Measurements from ENCODE around the gene RPS6KA5. TPM values are rescaled to one million over a fixed set of nuclear protein-coding genes. Genes with fewer than 3 reads are reported as not detected.
A peak's percentile ranks its signal among the peaks of the same experiment; 100 is the strongest.

The RPS6KA5 gene
- total and polyA plus RNA-seq, 2 donors from 2014 or later, result 0.95 to 9.4 TPM

DNA sequence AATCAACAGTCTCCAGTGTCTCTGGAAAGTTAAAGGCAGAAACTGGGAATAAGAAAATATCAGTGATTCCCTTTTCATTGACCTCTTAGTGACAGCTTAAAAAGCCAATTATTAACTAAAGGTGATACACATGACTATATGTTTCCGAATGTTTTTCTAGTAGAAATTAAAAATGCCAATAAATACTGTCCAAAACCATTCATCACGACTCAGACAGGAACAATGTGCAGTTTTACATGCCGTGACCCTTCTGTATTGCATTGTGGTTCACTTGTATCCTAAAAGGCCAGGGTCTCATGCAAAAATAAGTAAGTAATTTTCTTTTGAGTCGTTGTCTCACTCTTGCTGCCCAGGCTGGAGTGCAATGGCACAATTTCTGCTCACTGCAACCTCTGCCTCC is 138.3 kb downstream of the RPS6KA5 start:
- intact Hi-C loops (cut with DNase I), result no loop called here
- no peaks in the 10 kb centered on the region for H3K4me1 ChIP-seq (ENCODE audit: control insufficient read depth in 2 of 3, insufficient read depth in 2 of 3, low read depth in 1 of 3, low read length in 3 of 3)
- no peaks in the 10 kb centered on the region for H3K27me3 ChIP-seq (ENCODE audit: control insufficient read depth, insufficient read depth, low read length)
- peaks cover 0 to 3% (median 0%) of the 10 kb centered on the region in 3 donors for H3K9me3 ChIP-seq (ENCODE audit: control insufficient read depth in 2 of 3, insufficient read depth in 1 of 3, low read length in 3 of 3)
- H3K9ac ChIP-seq (ENCODE audit: low read length in 3 of 3), result no peak overlapping the region
- TF ChIP-seq, protein P1, sequence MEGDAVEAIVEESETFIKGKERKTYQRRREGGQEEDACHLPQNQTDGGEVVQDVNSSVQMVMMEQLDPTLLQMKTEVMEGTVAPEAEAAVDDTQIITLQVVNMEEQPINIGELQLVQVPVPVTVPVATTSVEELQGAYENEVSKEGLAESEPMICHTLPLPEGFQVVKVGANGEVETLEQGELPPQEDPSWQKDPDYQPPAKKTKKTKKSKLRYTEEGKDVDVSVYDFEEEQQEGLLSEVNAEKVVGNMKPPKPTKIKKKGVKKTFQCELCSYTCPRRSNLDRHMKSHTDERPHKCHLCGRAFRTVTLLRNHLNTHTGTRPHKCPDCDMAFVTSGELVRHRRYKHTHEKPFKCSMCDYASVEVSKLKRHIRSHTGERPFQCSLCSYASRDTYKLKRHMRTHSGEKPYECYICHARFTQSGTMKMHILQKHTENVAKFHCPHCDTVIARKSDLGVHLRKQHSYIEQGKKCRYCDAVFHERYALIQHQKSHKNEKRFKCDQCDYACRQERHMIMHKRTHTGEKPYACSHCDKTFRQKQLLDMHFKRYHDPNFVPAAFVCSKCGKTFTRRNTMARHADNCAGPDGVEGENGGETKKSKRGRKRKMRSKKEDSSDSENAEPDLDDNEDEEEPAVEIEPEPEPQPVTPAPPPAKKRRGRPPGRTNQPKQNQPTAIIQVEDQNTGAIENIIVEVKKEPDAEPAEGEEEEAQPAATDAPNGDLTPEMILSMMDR (IDR thresholded peaks at IDR 0.05; ENCODE audit: borderline replicate concordance, extremely low read depth, insufficient read depth), result no peak
- H3K36me3 ChIP-seq (ENCODE audit: control insufficient read depth in 2 of 3, insufficient read depth in 3 of 3, low read length in 3 of 3), result peaks cover 0 to 2% (median 0%) of the 10 kb centered on the region in 3 donors
- H3K4me3 ChIP-seq (ENCODE audit: low read length in 3 of 3), result no peak overlapping the region
- H3K27ac ChIP-seq (ENCODE audit: low read depth in 2 of 2, low read length in 2 of 2), result no peak overlapping the region
- DNase-seq (no peak), FAIRE-seq (no peak)

DNA sequence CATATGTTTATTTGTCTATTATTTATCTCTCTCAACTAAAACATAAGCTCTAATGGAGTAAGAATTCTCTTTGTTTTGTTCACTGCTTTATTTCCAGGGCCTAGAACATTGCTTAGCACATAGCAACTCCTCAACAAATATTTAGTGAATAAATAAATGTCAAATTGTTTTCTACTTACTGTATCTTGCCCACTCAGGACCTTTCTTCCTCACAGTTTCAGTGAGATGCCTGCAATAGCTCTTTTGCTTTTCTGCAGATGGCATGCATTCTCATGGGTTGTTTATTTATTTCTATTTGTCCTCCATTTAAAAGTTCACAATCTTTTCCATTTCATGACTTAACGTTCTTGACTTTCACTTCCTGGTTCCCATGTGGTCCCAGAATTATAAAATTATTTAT is 149.3 kb downstream of the RPS6KA5 start:
- intact Hi-C loops (cut with DNase I), result no loop called here
- TF ChIP-seq, protein P1 (IDR thresholded peaks at IDR 0.05; ENCODE audit: borderline replicate concordance, extremely low read depth, insufficient read depth), result no peak

DNA sequence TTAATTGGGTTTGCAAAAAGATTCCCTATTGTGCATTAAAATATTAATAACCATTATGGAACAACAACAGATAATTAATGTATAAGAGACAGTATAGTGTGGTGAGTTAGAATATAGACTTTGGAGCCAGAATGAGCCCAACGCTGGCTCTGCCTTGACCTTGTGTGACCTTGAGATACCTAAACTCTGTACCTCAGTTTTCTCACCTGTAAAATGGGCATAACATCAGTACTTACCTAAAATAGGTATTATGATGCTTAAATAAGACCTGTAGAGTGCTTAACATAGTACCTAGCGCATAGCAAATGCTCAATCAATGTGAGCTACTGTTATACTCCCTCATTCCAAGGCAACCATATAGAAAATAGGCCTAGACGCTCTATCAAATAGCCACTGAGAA is 153.3 kb downstream of the RPS6KA5 start:
- TF ChIP-seq, protein P1 (IDR thresholded peaks at IDR 0.05; ENCODE audit: borderline replicate concordance, extremely low read depth, insufficient read depth), result no peak
- no peaks in the 10 kb centered on the region for H3K27me3 ChIP-seq (ENCODE audit: control insufficient read depth, insufficient read depth, low read length)
- FAIRE-seq (no peak), DNase-seq (no peak)
- no peaks in the 10 kb centered on the region for H3K4me1 ChIP-seq (ENCODE audit: control insufficient read depth in 2 of 3, insufficient read depth in 2 of 3, low read depth in 1 of 3, low read length in 3 of 3)
- no peak overlapping the region for H3K4me3 ChIP-seq (ENCODE audit: low read length in 3 of 3)
- no peaks in the 10 kb centered on the region for H3K36me3 ChIP-seq (ENCODE audit: control insufficient read depth in 2 of 3, insufficient read depth in 3 of 3, low read length in 3 of 3)
- no peak overlapping the region for H3K27ac ChIP-seq (ENCODE audit: low read depth in 2 of 2, low read length in 2 of 2)
- no peak overlapping the region for H3K9ac ChIP-seq (ENCODE audit: low read length in 3 of 3)
- no peaks in the 10 kb centered on the region for H3K9me3 ChIP-seq (ENCODE audit: control insufficient read depth in 2 of 3, insufficient read depth in 1 of 3, low read length in 3 of 3)
- intact Hi-C loops (cut with DNase I), result loop anchor here (10.0 kb wide), 1 partner anchor 388 kb away; no protein-coding TSS in a partner anchor

More for the DNA sequence above, 149.3 kb downstream of the RPS6KA5 start:
- Histone ChIP-seq H3K4me3 (ENCODE audit: low read length in 3 of 3) (no peak overlapping the region), H3K9me3 (ENCODE audit: control insufficient read depth in 2 of 3, insufficient read depth in 1 of 3, low read length in 3 of 3) (no peaks in the 10 kb centered on the region), H3K27ac (ENCODE audit: low read depth in 2 of 2, low read length in 2 of 2) (no peak overlapping the region), H3K9ac (ENCODE audit: low read length in 3 of 3) (no peak overlapping the region), H3K27me3 (ENCODE audit: control insufficient read depth, insufficient read depth, low read length) (no peaks in the 10 kb centered on the region), H3K4me1 (ENCODE audit: control insufficient read depth in 2 of 3, insufficient read depth in 2 of 3, low read depth in 1 of 3, low read length in 3 of 3) (no peaks in the 10 kb centered on the region), H3K36me3 (ENCODE audit: control insufficient read depth in 2 of 3, insufficient read depth in 3 of 3, low read length in 3 of 3) (no peaks in the 10 kb centered on the region)
- FAIRE-seq (no peak), DNase-seq (peak in 1 of 5 donors; percentile 11)

DNA sequence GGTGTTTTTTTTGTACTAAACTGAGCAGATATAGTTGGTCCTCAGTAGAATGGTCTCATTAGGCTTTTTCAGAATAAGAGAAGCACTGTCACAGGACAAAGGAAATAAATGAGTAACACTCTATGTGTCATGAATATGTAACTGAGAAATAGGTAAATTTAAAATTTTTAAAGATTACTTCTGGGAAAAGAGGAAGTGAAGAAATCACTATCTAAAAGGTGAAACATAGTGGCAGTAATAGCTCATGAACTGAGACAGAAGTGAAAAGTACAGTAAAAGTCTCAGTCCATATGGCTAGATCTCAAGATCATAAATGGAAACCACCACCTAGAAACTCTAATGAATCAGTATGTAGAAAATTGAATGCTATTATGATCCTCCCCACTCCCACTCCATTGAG is 154.9 kb downstream of the RPS6KA5 start:
- Histone ChIP-seq H3K36me3 (ENCODE audit: control insufficient read depth in 2 of 3, insufficient read depth in 3 of 3, low read length in 3 of 3) (no peaks in the 10 kb centered on the region), H3K9ac (ENCODE audit: low read length in 3 of 3) (no peak overlapping the region), H3K9me3 (ENCODE audit: control insufficient read depth in 2 of 3, insufficient read depth in 1 of 3, low read length in 3 of 3) (no peaks in the 10 kb centered on the region), H3K27me3 (ENCODE audit: control insufficient read depth, insufficient read depth, low read length) (no peaks in the 10 kb centered on the region), H3K4me3 (ENCODE audit: low read length in 3 of 3) (no peak overlapping the region), H3K4me1 (ENCODE audit: control insufficient read depth in 2 of 3, insufficient read depth in 2 of 3, low read depth in 1 of 3, low read length in 3 of 3) (no peaks in the 10 kb centered on the region), H3K27ac (ENCODE audit: low read depth in 2 of 2, low read length in 2 of 2) (no peak overlapping the region)
- FAIRE-seq (no peak), DNase-seq (no peak)
- intact Hi-C loops (cut with DNase I), result loop anchor here (10.0 kb wide), 1 partner anchor 389 kb away; no protein-coding TSS in a partner anchor
- TF ChIP-seq, protein P1 (IDR thresholded peaks at IDR 0.05; ENCODE audit: borderline replicate concordance, extremely low read depth, insufficient read depth), result no peak
